NCI-H226 (cell line): ENCODE measurements around the gene EFTUD2.
A peak's percentile ranks its signal among the peaks of the same experiment; 100 is the strongest.

Experiments
- DNase-seq: peaks from one replicate; pipeline ENCODE4 v3.0.0-alpha.2; 2015

EFTUD2 gene

GRCh38 chr17:44925731-44926697 lies 26.8 kb upstream of the EFTUD2 start:
- no peak for DNase-seq

- DNase-seq = no peak
Observed at GRCh38 chr17:44924107-44924544, 24.9 kb upstream of the EFTUD2 start.

GRCh38 chr17:44922746-44923470 lies 23.7 kb upstream of the EFTUD2 start:
- no peak for DNase-seq

GRCh38 chr17:44922136-44922535 lies 22.9 kb upstream of the EFTUD2 start:
- DNase-seq = no peak

- no peak for DNase-seq
Observed at GRCh38 chr17:44921122-44921882, 22.1 kb upstream of the EFTUD2 start.

- no peak for DNase-seq
Observed at GRCh38 chr17:44920565-44920940, 21.3 kb upstream of the EFTUD2 start.

GRCh38 chr17:44919885-44920564 lies 20.8 kb upstream of the EFTUD2 start:
- peak; percentile 69 for DNase-seq

GRCh38 chr17:44919411-44919810 lies 20.2 kb upstream of the EFTUD2 start:
- no peak for DNase-seq

GRCh38 chr17:44918006-44918405 lies 18.8 kb upstream of the EFTUD2 start:
- DNase-seq = no peak

GRCh38 chr17:44917456-44917855 lies 18.2 kb upstream of the EFTUD2 start:
- no peak for DNase-seq

GRCh38 chr17:44916781-44917241 lies 17.6 kb upstream of the EFTUD2 start:
- peak; percentile 74 for DNase-seq

- DNase-seq = peak; percentile 58
Observed at GRCh38 chr17:44915862-44916780, 16.9 kb upstream of the EFTUD2 start.

- no peak for DNase-seq
Observed at GRCh38 chr17:44915321-44915726, 16.1 kb upstream of the EFTUD2 start, which contains the start of gene GFAP. Gene GFAP (minus strand): TSS chr17:44915500. CDS start chr17:44915486, 14 bp downstream.

GRCh38 chr17:44914698-44915271 lies 15.5 kb upstream of the EFTUD2 start:
- DNase-seq = no peak

GRCh38 chr17:44914148-44914547 lies 14.9 kb upstream of the EFTUD2 start:
- DNase-seq = no peak

- no peak for DNase-seq
Observed at GRCh38 chr17:44913676-44914075, 14.4 kb upstream of the EFTUD2 start.

- DNase-seq = no peak
Observed at GRCh38 chr17:44912763-44913544, 13.7 kb upstream of the EFTUD2 start.

GRCh38 chr17:44911133-44912001 lies 12.1 kb upstream of the EFTUD2 start:
- peak; percentile 12 for DNase-seq
